Tibial artery (tissue), 4 donors: ENCODE data around the gene WDR93.

Source experiments
- DNase-seq, 2 donors: peaks; one replicate each; pipeline ENCODE4 v3.0.0-alpha.2; 2019
- H3K27ac ChIP-seq, 2 donors: fragments of 200-600 bp; sonication (generic) in 1 of 2; 1 replicate in 1 of 2; 2 replicates in 1 of 2; pipeline ENCODE4 v1.5.1; 2018 to 2019; ENCODE audit warnings: mild to moderate bottlenecking in 1 of 2
- H3K27me3 ChIP-seq, 2 donors: fragments of 200-600 bp; sonication (generic) in 1 of 2; one replicate each; pipeline versions ENCODE4 v1.5.1 to v1.6.0; 2016 to 2019
- H3K36me3 ChIP-seq, 3 donors: fragments of 200-600 bp; sonication (generic) in 2 of 3; one replicate each; pipeline ENCODE4 v1.5.1; 2016 to 2019; ENCODE audit warnings: mild to moderate bottlenecking in 2 of 3
- H3K4me1 ChIP-seq, 4 donors: fragments of 200-600 bp; sonication (generic) in 2 of 4; 1 replicate in 3 of 4; 2 replicates in 1 of 4; pipeline ENCODE4 v1.5.1; 2016 to 2019
- H3K4me3 ChIP-seq, 2 donors: fragments of 200-600 bp; sonication (generic) in 1 of 2; 1 replicate in 1 of 2; 2 replicates in 1 of 2; pipeline ENCODE4 v1.5.1; 2018 to 2019; ENCODE audit warnings: mild to moderate bottlenecking in 2 of 2
- H3K9me3 ChIP-seq, 3 donors: fragments of 200-600 bp; sonication (generic) in 1 of 3; one replicate each; pipeline ENCODE4 v1.5.1; 2016 to 2019
- intact Hi-C: fragments of 100-400 bp; cut with DNase I; formaldehyde crosslinking; loops from one replicate; pipeline ENCODE4 v1.15.0; 2023; ENCODE audit warnings: low total_unique reads
- TF ChIP-seq, protein P1 (sequence below), 2 experiments: fragments of 200-600 bp in 1 of 2; fragments of 450-650 bp in 1 of 2; IDR thresholded peaks; one replicate each; pipeline ENCODE4 v1.5.1; 2017 to 2019; ENCODE audit warnings: antibody characterized with exemption in 2 of 2, mild to moderate bottlenecking in 1 of 2, moderate library complexity in 1 of 2

Gene WDR93

GRCh38 chr15:89665449-89666181 lies 25.0 kb upstream of the WDR93 start:
- TF ChIP-seq, protein P1, sequence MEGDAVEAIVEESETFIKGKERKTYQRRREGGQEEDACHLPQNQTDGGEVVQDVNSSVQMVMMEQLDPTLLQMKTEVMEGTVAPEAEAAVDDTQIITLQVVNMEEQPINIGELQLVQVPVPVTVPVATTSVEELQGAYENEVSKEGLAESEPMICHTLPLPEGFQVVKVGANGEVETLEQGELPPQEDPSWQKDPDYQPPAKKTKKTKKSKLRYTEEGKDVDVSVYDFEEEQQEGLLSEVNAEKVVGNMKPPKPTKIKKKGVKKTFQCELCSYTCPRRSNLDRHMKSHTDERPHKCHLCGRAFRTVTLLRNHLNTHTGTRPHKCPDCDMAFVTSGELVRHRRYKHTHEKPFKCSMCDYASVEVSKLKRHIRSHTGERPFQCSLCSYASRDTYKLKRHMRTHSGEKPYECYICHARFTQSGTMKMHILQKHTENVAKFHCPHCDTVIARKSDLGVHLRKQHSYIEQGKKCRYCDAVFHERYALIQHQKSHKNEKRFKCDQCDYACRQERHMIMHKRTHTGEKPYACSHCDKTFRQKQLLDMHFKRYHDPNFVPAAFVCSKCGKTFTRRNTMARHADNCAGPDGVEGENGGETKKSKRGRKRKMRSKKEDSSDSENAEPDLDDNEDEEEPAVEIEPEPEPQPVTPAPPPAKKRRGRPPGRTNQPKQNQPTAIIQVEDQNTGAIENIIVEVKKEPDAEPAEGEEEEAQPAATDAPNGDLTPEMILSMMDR (IDR thresholded peaks at IDR 0.05) = no peak
- no peaks in the 10 kb centered on the region for H3K27me3 ChIP-seq
- H3K4me1 ChIP-seq = peaks cover 8 to 36% (median 22%) of the 10 kb centered on the region in 4 donors
- no peaks in the 10 kb centered on the region for H3K9me3 ChIP-seq
- intact Hi-C loops = no loop called here
- H3K36me3 ChIP-seq = no peaks in the 10 kb centered on the region
- peak overlapping the region; percentile 86 to 97 for H3K27ac ChIP-seq
- H3K4me3 ChIP-seq = peak overlapping the region; percentile 45 to 49
- peak in 1 of 2 donors; percentile 80 for DNase-seq

GRCh38 chr15:89666184-89666857 lies 24.3 kb upstream of the WDR93 start:
- DNase-seq = no peak
- H3K27me3 ChIP-seq = no peaks in the 10 kb centered on the region

GRCh38 chr15:89666858-89667705 lies 23.5 kb upstream of the WDR93 start:
- Histone ChIP-seq H3K4me3 (no peak overlapping the region), H3K36me3 (no peaks in the 10 kb centered on the region), H3K27me3 (no peaks in the 10 kb centered on the region), H3K27ac (peak overlapping the region in 1 of 2 donors; percentile 97), H3K4me1 (peaks cover 8 to 41% (median 30%) of the 10 kb centered on the region in 4 donors), H3K9me3 (no peaks in the 10 kb centered on the region)
- DNase-seq = no peak
- TF ChIP-seq, protein P1 (IDR thresholded peaks at IDR 0.05) = no peak
- intact Hi-C loops = no loop called here

More at GRCh38 chr15:89666184-89666857, 24.3 kb upstream of the WDR93 start:
- peaks cover 8 to 36% (median 24%) of the 10 kb centered on the region in 4 donors for H3K4me1 ChIP-seq
- TF ChIP-seq, protein P1 (IDR thresholded peaks at IDR 0.05) = no peak
- H3K4me3 ChIP-seq = peak overlapping the region; percentile 45 to 49
- intact Hi-C loops = no loop called here
- no peaks in the 10 kb centered on the region for H3K9me3 ChIP-seq
- peak overlapping the region; percentile 86 to 97 for H3K27ac ChIP-seq
- H3K36me3 ChIP-seq = no peaks in the 10 kb centered on the region

- no peak for DNase-seq
- no peak overlapping the region for H3K4me3 ChIP-seq
- no peak overlapping the region for H3K27ac ChIP-seq
- no peaks in the 10 kb centered on the region for H3K27me3 ChIP-seq
- H3K9me3 ChIP-seq = no peaks in the 10 kb centered on the region
- H3K4me1 ChIP-seq = peaks cover 2 to 41% (median 30%) of the 10 kb centered on the region in 4 donors
- intact Hi-C loops = no loop called here
- H3K36me3 ChIP-seq = no peaks in the 10 kb centered on the region
- TF ChIP-seq, protein P1 (IDR thresholded peaks at IDR 0.05) = no peak
Observed at GRCh38 chr15:89667706-89667960, 23.0 kb upstream of the WDR93 start.

DNA sequence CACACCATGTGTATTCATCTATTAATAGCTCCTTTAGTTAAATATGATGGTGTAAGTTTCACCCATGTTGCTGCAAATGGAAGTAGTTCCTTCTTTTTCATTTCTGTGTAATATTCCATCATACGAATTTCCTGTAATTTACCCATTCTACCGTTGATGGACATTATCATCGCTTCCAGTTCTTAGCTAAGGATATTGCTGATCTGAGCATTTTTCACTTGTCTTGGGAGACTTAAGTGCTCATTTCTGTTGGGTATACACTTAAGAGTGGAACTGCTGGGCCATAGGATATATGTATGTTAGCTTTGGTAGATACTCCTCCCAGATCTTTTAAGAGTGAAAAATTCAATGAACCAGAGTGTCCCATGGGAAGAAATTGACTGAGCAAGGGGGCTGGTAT lies 22.4 kb upstream of the WDR93 start:
- intact Hi-C loops = no loop called here
- Histone ChIP-seq H3K27me3 (no peaks in the 10 kb centered on the region), H3K4me3 (no peak overlapping the region), H3K27ac (no peak overlapping the region), H3K4me1 (peaks cover 0 to 41% (median 30%) of the 10 kb centered on the region in 4 donors), H3K9me3 (no peaks in the 10 kb centered on the region), H3K36me3 (no peaks in the 10 kb centered on the region)
- DNase-seq = no peak
- TF ChIP-seq, protein P1 (IDR thresholded peaks at IDR 0.05) = no peak
